Ishikawa (cell line): ENCODE measurements around the gene TACC2.

Experiments
- CEBPB ChIP-seq: IDR thresholded peaks from 2 replicates; pipeline ENCODE4 v1.6.1; 2012
- CREB1 ChIP-seq: IDR thresholded peaks from 2 replicates; pipeline ENCODE4 v1.6.1; 2012; ENCODE audit warnings: low read depth
- EGR1 ChIP-seq: IDR thresholded peaks from 2 replicates; pipeline ENCODE4 v1.6.1; 2012
- EP300 ChIP-seq: IDR thresholded peaks from 2 replicates; pipeline ENCODE4 v1.6.1; 2012; ENCODE audit warnings: borderline replicate concordance
- MAX ChIP-seq: IDR thresholded peaks from 2 replicates; pipeline ENCODE4 v1.6.1; 2012
- NFIC ChIP-seq: IDR thresholded peaks from 2 replicates; pipeline ENCODE4 v1.6.1; 2012
- RAD21 ChIP-seq: IDR thresholded peaks from 2 replicates; pipeline ENCODE4 v1.6.1; 2012; ENCODE audit warnings: low read depth
- REST ChIP-seq: IDR thresholded peaks from 2 replicates; pipeline ENCODE4 v1.6.1; 2012; ENCODE audit warnings: low read depth, mild to moderate bottlenecking
- TAF1 ChIP-seq: IDR thresholded peaks from 2 replicates; pipeline ENCODE4 v1.6.1; 2012; ENCODE audit warnings: low read depth, mild to moderate bottlenecking
- TCF12 ChIP-seq: IDR thresholded peaks from 2 replicates; pipeline ENCODE4 v1.6.1; 2012; ENCODE audit warnings: low read depth
- TEAD4 ChIP-seq: IDR thresholded peaks from 2 replicates; pipeline ENCODE4 v1.6.1; 2012
- USF1 ChIP-seq: IDR thresholded peaks from 2 replicates; pipeline ENCODE4 v1.6.1; 2012
- YY1 ChIP-seq: IDR thresholded peaks from 2 replicates; pipeline ENCODE4 v1.6.1; 2012; ENCODE audit warnings: low read depth
- ZBTB7A ChIP-seq: IDR thresholded peaks from 2 replicates; pipeline ENCODE4 v1.6.1; 2012; ENCODE audit warnings: low read depth

GRCh38 chr10:121981346-121981745 lies 7.6 kb upstream of the TACC2 start:
- no peak for TF ChIP-seq TCF12
- no peak for TF ChIP-seq CEBPB
- no peak for TF ChIP-seq CREB1
- TF ChIP-seq MAX: no peak
- no peak for TF ChIP-seq TAF1
- TF ChIP-seq REST: no peak
- no peak for TF ChIP-seq USF1
- no peak for TF ChIP-seq YY1
- no peak for TF ChIP-seq EP300
- TF ChIP-seq RAD21: no peak
- TF ChIP-seq ZBTB7A: no peak
- no peak for TF ChIP-seq EGR1
- TF ChIP-seq TEAD4: no peak
- no peak for TF ChIP-seq NFIC
